GM18907 (cell line): Measurements from ENCODE around the gene VASH1.

ENCODE experiments used
- ATAC-seq: cut with Tn5 transposase; IDR thresholded peaks from one replicate; pipeline ENCODE4 v1.9.1; 2021; ENCODE audit warnings: mild to moderate bottlenecking, moderate library complexity; ENCODE audit not compliant: unreplicated experiment

Gene VASH1

GRCh38 chr14:76770521-76771436 lies 9.5 kb downstream of the VASH1 start:
- no peak for ATAC-seq

DNA sequence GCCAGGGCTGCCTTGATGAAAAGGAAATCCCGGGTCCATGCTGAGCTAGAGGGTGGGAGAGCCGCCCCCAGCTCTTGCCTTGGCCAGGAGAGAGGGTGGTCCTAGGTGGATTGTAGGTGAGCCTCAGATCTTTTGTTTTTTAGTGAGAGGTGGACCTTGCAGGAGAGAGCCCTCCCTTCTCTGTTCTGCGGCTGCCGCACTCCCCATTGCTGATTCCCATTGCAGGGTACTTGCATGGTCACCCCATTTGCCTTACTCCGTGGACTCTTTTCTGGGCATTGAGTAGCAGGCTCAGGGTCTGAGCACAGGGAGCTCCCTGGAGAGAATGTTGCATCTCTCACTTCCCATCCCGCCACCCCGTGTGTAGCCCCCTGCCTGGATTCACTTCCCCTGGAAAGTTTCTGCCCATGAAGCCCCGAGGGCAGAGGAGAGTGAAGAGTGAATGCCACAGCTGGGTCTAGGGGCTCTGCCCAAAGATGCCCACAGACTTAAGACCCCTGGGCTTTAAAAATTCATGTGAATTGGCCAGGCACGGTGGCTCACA lies 10.2 kb downstream of the VASH1 start:
- ATAC-seq, result no peak

DNA sequence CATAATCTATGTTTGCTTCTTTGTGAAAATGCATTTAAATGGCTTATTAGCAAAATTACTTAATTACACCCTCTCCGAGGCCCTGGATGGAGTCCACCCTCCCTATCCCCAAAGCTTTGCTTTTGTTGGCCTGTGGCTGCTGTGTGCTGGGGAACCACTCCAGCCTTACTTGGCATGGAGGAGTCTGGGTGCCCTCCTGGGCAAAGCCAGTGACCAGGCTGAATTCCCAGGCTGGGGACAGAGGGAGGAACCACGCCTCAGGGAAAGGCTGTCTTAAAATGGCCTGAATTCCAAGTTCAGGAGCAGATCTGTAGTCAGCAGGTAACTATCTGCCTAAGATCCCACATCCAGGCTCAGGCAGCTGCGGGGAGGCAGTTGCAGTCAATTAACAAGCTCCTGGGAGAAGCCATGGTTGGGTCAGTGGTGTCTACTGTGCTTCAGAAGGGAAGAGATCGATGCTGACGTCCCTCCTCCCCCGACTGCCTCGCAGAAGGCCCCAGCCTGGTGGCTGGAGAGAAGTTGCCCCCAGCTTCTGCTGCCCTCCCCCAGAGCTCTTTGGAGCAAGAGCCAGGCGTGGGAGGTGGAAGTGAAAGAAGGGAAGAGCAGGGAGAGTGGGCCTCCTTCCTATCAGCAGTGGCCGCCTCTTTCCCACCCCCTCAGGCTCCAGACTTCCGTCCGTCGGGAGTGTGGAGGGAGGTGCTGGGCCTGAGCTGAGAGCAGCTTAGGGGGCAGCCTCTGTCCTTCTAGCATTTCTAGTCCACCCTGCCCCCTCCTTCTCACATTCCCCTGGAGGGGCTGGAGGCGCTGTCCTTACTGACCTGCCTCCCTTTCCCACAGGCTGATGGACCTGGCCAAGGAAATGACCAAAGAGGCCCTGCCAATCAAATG lies 11.3 kb downstream of the VASH1 start:
- no peak for ATAC-seq

DNA sequence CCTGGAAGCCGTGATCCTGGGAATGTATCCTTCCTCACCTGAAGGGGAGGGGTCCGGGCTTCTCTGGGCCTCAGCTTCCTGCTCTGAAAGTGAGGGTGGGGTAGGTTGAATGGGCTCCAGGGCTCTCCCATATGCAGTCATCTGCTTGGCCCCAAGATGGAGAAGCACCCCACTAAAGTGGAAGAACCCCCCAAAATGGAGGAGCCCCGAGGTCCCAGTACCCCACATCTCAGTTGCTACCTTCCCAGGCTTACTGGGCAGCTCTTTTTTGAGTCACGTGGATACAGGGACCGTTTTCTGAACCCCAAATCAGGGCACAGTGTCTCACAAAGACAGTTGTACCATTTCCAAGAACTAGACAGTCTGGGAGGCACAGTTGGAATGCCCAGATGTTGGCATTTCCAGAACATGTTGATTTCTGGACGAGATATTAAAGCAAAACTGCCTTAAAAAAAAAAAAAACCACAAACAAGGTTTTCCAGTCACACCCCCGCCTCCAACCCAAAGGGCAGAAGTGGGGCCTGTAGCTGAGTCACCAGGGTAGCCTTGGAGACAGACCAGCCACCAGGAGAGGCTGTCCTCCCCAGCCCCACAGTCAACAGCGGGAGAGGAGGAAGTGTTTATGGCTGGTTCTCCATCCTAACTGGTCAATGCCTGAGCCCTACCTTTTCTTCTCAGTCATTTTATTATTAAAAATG lies 12.1 kb downstream of the VASH1 start:
- no peak for ATAC-seq

GRCh38 chr14:76773956-76774820 lies 12.9 kb downstream of the VASH1 start:
- no peak for ATAC-seq

DNA sequence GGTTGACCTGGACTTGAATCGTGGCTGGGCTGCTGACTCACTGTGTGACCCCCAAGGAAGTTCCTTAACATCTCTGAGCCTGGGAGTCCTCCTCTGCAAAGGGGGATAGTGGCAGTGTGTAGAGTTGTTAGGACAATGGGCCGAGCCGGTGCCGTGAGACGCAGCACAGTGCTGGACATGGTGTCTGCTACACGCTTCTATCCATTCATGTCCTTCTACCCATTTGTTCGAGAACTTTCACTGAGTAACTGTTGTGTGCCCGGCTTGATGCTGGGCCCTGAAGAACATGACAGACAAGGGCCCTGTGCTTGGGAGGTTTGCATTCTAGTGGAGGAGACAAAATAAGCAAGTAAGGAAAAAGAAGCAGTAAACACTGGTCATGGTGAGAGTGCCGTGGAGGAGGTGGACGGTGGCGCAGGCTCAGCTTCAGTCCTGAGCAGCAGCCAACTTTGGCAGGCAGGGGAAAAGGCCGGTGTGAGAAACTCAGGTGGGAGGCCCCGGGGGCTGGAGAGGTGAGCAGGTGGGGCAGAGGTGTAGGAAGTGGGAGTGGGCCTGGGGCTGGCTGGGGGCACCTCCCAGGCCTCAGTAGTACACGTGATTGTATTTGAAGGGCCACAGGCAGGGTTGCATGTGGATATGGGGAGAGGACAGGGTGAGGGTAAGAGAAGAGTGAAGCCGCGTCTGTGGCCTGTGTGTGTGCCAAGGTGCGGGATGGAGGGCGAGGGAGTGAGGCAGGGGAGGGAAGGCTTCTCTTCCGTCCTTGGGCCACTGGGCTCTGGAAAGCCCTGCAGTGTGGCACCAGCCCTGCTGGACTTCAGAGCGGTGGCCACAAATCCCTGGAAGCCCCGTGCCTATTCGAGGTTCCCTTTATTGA lies 13.8 kb downstream of the VASH1 start:
- ATAC-seq, result no peak

DNA sequence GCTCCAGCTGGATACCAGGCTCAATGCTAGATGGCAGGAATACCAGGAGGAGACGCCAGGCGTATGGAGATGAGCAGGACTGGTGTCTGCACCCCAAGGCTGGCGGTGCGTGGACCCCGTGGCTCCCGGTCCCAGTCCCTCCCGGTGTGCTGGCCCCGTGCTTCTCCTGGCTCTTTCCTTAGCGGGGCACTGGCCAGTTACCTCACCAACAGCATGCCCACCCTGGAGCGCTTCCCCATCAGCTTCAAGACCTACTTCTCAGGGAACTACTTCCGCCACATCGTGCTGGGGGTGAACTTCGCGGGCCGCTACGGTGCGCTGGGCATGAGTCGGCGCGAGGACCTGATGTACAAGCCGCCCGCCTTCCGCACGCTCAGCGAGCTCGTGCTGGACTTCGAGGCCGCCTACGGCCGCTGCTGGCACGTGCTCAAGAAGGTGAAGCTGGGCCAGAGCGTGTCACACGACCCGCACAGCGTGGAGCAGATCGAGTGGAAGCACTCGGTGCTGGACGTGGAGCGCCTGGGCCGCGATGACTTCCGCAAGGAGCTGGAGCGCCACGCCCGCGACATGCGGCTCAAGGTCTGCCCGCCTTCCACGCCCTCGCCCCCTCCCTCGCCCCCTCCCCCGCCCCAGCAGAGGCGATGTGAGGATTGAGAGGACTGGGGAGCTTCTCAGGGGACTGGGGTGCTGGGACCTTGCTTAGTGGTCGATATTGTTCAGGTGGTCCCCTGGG lies 14.6 kb downstream of the VASH1 start:
- ATAC-seq, result no peak

DNA sequence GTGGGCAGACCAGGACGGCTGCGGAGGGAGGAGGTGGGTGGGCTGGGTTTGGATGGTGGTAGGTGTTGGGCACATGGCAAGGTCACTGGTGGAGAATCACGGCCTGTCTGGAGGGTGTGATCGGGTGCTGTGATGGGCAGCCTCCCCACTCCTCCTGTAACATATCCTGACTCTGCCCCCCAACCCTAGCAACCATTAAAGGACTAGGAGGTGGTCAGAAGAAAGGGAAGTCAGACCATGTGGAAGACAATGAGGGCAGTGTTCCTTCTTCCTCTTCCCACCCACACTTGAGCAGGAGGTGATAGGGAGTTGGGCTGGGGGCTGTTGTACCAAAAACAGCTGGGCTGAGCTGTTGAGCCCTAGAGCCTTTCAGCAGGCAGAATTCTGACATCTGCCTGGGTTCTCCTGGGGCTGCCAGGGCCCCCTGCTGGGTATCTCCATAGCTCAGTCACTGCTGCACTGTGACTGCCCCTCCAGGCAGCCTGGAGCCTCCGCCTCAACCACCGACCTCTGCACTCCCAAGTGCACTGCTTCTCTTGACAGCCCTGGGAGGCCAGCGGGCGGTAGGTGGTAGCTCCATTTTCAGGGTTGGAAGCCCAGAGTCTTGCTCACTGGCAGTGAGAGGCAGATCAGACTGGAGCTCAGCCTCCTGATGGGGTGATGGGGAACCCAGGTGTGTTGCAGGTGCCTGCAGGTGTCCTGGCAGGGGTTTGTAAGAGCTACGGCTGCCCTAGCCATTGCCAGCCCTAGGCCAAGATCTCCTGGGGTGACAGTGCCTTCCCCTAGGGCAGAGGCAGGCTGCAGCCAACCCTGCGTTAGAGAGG lies 15.4 kb downstream of the VASH1 start:
- no peak for ATAC-seq

- ATAC-seq, result no peak
Observed at GRCh38 chr14:76777721-76778120, 16.5 kb downstream of the VASH1 start.

DNA sequence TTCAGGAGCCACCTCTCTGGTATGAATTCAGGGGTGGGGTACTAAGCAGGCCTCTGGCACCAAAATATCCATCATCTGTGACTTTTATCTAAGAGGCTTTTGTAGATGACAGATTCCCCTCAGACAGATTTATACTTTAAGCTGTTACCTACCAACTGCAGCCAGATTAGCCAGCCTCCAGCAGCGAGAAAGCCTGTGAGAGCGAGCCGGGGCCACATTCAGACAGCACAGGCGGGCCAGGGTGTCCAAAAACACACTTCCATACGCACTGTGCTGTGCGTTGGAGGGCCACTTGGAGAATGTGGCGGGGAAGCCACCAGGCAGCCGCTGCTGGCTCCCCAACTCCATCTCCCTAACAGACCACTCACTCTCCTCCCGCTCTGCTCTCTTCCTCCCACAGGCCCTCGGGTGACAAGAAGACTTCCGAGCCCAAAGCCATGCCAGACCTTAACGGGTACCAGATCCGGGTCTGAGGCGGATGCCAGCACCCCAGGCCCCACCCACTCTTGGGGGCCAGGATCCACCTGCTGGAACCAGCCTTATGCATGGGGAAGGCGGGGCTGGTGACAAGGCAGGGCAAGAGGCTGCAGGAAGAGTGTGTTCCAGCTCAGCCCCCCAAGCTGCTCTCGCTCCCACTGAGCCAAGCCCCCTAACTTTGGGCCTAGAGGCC lies 17.4 kb downstream of the VASH1 start:
- no peak for ATAC-seq

GRCh38 chr14:76779221-76780057 lies 18.2 kb downstream of the VASH1 start:
- ATAC-seq, result no peak

DNA sequence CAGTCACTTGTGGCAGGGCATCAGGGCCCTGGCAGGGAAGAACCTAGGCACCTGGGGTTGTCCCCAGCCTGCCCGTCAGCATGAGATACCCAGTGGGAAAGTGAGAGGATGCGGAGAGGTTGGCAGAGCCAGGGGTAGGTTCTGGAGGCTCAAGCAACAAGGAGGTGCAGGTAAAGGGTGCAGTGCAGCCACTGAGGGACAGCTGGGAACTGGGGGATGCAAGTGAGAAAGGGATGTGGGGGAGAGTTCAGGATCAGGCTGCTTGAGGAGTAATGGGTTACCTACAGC lies 18.7 kb downstream of the VASH1 start:
- ATAC-seq, result no peak

- ATAC-seq, result no peak
Observed at GRCh38 chr14:76780360-76780759, 19.1 kb downstream of the VASH1 start.

DNA sequence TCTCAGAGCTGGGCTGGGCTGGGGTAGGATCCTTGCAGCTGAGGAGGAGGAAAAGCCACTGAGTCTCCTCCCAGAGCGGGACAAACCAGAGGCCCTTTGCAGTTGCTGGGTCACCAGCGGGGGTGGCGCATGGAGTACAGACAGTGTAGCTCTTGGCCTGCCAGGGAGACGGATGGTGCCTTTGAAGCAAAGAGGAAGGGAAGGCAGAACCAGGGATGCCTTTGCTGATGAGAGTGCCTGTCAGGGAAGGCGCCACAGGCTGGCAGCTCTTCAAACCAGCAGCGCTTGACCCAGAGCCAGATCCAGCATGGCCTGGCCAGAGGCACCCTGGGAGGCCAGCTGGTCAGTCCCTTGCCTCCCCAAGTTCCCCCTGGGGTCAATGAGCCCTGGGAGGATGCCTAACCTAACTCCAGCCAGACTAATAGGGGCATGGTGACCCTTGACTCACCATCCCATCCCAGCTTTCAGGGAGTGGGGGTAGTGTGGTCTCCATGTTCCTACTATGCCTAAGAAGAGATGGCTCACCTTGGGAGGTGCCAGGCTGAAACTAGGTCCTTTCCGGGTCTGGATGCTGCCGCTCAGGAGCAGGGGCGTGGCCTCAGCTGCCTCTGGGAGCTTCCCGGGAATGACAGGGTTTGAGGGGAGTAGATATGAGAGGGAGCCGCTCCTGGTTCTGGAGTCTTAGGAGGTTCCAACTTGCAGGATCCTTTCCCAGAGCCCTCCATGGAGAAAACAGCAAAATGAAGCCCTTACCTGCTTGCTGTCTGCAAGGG lies 19.8 kb downstream of the VASH1 start:
- no peak for ATAC-seq

GRCh38 chr14:76781648-76782051 lies 20.4 kb downstream of the VASH1 start:
- ATAC-seq, result no peak
